B cell (primary cell): ENCODE data around the gene IGHMBP2. TPM values are rescaled to one million over a fixed set of nuclear protein-coding genes. Genes with fewer than 3 reads are reported as not detected.

Experiments used
- ATAC-seq: fragments of 200-7000 bp; cut with Tn5 transposase; one replicate; pipeline ENCODE4 v1.10.0; 2021; ENCODE audit warnings: low read depth, mild to moderate bottlenecking, moderate number of reproducible peaks, moderate library complexity
- CTCF ChIA-PET: fragments of 350-600 bp; sonication (Branson Sonifier 250); formaldehyde crosslinking; loops from one replicate; lab custom pipeline; 2021; ENCODE audit warnings: antibody characterized with exemption, inconsistent platforms; lab: Charles Lee
- POLR2A ChIA-PET: fragments of 350-600 bp; sonication (Branson Sonifier 250); formaldehyde crosslinking; loops from one replicate; lab custom pipeline; 2021; ENCODE audit warnings: antibody characterized with exemption; lab: Charles Lee
- DNase-seq: peaks from one replicate; pipeline ENCODE4 v3.0.0; 2013
- H2AFZ ChIP-seq: 2 replicates; pipeline ENCODE4 v1.6.1; 2012; ENCODE audit warnings: mild to moderate bottlenecking, low read depth, low read length; ENCODE audit not compliant: insufficient read depth, poor library complexity, severe bottlenecking
- H3K27ac ChIP-seq, 2 donors: 1 replicate in 1 of 2; 2 replicates in 1 of 2; pipeline ENCODE4 v1.5.1; 2012 to 2013; ENCODE audit warnings: low read length in 2 of 2, mild to moderate bottlenecking in 2 of 2, moderate library complexity in 1 of 2
- H3K27me3 ChIP-seq, 4 experiments: fragments of 200-600 bp in 1 of 4; sonication (generic) in 1 of 4; replicated peaks in 1 of 4; 1 replicate in 2 of 4; 2 replicates in 2 of 4; pipeline versions ENCODE4 v1.6.1 to v1.7.0; 2013 to 2016; ENCODE audit warnings: low read length in 3 of 4, mild to moderate bottlenecking in 2 of 4, mixed read lengths in 1 of 4, moderate library complexity in 1 of 4; ENCODE audit not compliant: insufficient read depth in 4 of 4, control insufficient read depth in 3 of 4; ENCODE audit errors: control extremely low read depth in 1 of 4
- H3K36me3 ChIP-seq, 2 experiments: replicated peaks in 1 of 2; 1 replicate in 1 of 2; 2 replicates in 1 of 2; pipeline versions ENCODE4 v1.6.1 to v1.7.1; 2013; ENCODE audit warnings: low read length in 1 of 2; ENCODE audit not compliant: insufficient read depth in 2 of 2, control insufficient read depth in 1 of 2; ENCODE audit errors: control extremely low read depth in 1 of 2, extremely low read depth in 1 of 2
- H3K4me1 ChIP-seq, 2 donors: fragments of 200-600 bp in 1 of 2; sonication (generic) in 1 of 2; 1 replicate in 1 of 2; 2 replicates in 1 of 2; pipeline versions ENCODE4 v1.5.1 to v1.6.1; 2013 to 2017; ENCODE audit warnings: low read length in 2 of 2; ENCODE audit not compliant: control insufficient read depth in 2 of 2, insufficient read depth in 2 of 2
- H3K4me2 ChIP-seq: replicated peaks from 2 replicates; pipeline ENCODE3; 2012; ENCODE audit warnings: mild to moderate bottlenecking, low read depth, low read length; ENCODE audit not compliant: poor library complexity, severe bottlenecking
- H3K4me3 ChIP-seq, 5 experiments: fragments of 200-600 bp in 1 of 5; sonication (generic) in 1 of 5; 1 replicate in 3 of 5; 2 replicates in 2 of 5; pipeline versions ENCODE4 v1.5.1 to v1.7.0; 2011 to 2016; ENCODE audit warnings: low read length in 4 of 5, mild to moderate bottlenecking in 4 of 5, low read depth in 2 of 5, control low read depth in 1 of 5, moderate library complexity in 1 of 5; ENCODE audit not compliant: insufficient read depth in 1 of 5; ENCODE audit errors: control extremely low read depth in 1 of 5, extremely low read depth in 1 of 5
- H3K79me2 ChIP-seq: fragments of 200-600 bp; sonication (generic); one replicate; pipeline ENCODE4 v1.6.0; 2016; ENCODE audit warnings: low read length; ENCODE audit not compliant: control insufficient read depth, insufficient read depth
- H3K9ac ChIP-seq: fragments of 200-600 bp; sonication (generic); 2 replicates; pipeline ENCODE4 v1.6.1; 2017; ENCODE audit warnings: mild to moderate bottlenecking, low read length, moderate library complexity
- H3K9me3 ChIP-seq, 3 donors: one replicate each; pipeline versions ENCODE4 v1.6.1 to v1.7.1; 2013; ENCODE audit warnings: low read length in 2 of 3; ENCODE audit not compliant: control insufficient read depth in 2 of 3, insufficient read depth in 1 of 3; ENCODE audit errors: control extremely low read depth in 1 of 3
- H4K20me1 ChIP-seq: 2 replicates; pipeline ENCODE4 v1.6.0; 2012; ENCODE audit warnings: mild to moderate bottlenecking, low read length; ENCODE audit not compliant: insufficient read depth, control insufficient read depth, poor library complexity, severe bottlenecking
- H3K27ac Mint-ChIP-seq: one replicate; pipeline ENCODE4 v1.8.0; 2021; ENCODE audit warnings: mixed read lengths
- H3K27me3 Mint-ChIP-seq: one replicate; pipeline ENCODE4 v1.8.0; 2021; ENCODE audit warnings: mixed read lengths
- H3K4me1 Mint-ChIP-seq: one replicate; pipeline ENCODE4 v1.8.0; 2021; ENCODE audit warnings: mixed read lengths
- H3K4me3 Mint-ChIP-seq: one replicate; pipeline ENCODE4 v1.8.0; 2021; ENCODE audit warnings: mixed read lengths
- H3K9me3 Mint-ChIP-seq: one replicate; pipeline ENCODE4 v1.8.0; 2022; ENCODE audit warnings: mixed read lengths; ENCODE audit not compliant: insufficient read depth
- EZH2 ChIP-seq: IDR thresholded peaks from 2 replicates; pipeline ENCODE4 v1.6.1; 2012; ENCODE audit warnings: borderline replicate concordance, low read depth, mild to moderate bottlenecking, moderate library complexity, low read length; ENCODE audit not compliant: insufficient read depth, poor library complexity, severe bottlenecking
- WGBS: methylation state at CpG from one replicate; pipeline ENCODE4 v1.1.5; 2013; ENCODE audit warnings: missing lambda C conversion rate; ENCODE audit not compliant: insufficient coverage; 5-methylcytosine and 5-hydroxymethylcytosine counted together
- intact Hi-C: fragments of 100-400 bp; cut with micrococcal nuclease; formaldehyde crosslinking; loops from one replicate; pipeline ENCODE4 v1.10.0; 2022
- polyA plus RNA-seq: library from polyadenylated mRNA; depleted of rRNA; stranded (reverse); fragments of >200 nt; gene quantifications from 2 replicates; pipeline ENCODE4 v1.2.3, GENCODE V29; 2012
- total RNA-seq, 2 donors: library from RNA; stranded (reverse); fragments of 120-200 nt in 1 of 2; gene quantifications; 1 replicate in 1 of 2; 2 replicates in 1 of 2; pipeline versions ENCODE4 v1.2.3 to v1.2.4, GENCODE V29; 2013 to 2022
- TF ChIP-seq, protein P1 (sequence below): fragments of 200-600 bp; IDR thresholded peaks from one replicate; pipeline ENCODE4 v1.8.0; 2022; ENCODE audit warnings: antibody characterized with exemption, mild to moderate bottlenecking

The IGHMBP2 gene
- total and polyA plus RNA-seq, 2 donors (not counting 1 experiment from before 2014, with no cell fraction given) = 41.4 to 42.9 TPM

- H3K9me3 ChIP-seq = no peaks in the 10 kb centered on the region
- ATAC-seq = no peak
- H3K36me3 ChIP-seq = peaks cover 0 to 52% of the 10 kb centered on the region in 2 experiments
- no peaks in the 10 kb centered on the region for H3K9me3 Mint-ChIP-seq
- no peak overlapping the region for H3K4me3 ChIP-seq
- no peak overlapping the region for H3K9ac ChIP-seq
- H3K4me2 ChIP-seq = no peak overlapping the region
- no peak overlapping the region for H3K4me3 Mint-ChIP-seq
- CTCF ChIA-PET = no interaction called here
- no peak for DNase-seq
- no peaks in the 10 kb centered on the region for H3K4me1 ChIP-seq
- 100% methylated on average over 3 of the region's 5 CpGs for WGBS
- no peaks in the 10 kb centered on the region for H3K27me3 Mint-ChIP-seq
- intact Hi-C loops = no loop called here
- no peak overlapping the region for H2AFZ ChIP-seq
- no peak overlapping the region for H3K27ac ChIP-seq
- no peaks in the 10 kb centered on the region for H4K20me1 ChIP-seq
- no peak overlapping the region for H3K27ac Mint-ChIP-seq
- no peaks in the 10 kb centered on the region for H3K27me3 ChIP-seq
- H3K4me1 Mint-ChIP-seq = no peaks in the 10 kb centered on the region
- TF ChIP-seq, protein P1, sequence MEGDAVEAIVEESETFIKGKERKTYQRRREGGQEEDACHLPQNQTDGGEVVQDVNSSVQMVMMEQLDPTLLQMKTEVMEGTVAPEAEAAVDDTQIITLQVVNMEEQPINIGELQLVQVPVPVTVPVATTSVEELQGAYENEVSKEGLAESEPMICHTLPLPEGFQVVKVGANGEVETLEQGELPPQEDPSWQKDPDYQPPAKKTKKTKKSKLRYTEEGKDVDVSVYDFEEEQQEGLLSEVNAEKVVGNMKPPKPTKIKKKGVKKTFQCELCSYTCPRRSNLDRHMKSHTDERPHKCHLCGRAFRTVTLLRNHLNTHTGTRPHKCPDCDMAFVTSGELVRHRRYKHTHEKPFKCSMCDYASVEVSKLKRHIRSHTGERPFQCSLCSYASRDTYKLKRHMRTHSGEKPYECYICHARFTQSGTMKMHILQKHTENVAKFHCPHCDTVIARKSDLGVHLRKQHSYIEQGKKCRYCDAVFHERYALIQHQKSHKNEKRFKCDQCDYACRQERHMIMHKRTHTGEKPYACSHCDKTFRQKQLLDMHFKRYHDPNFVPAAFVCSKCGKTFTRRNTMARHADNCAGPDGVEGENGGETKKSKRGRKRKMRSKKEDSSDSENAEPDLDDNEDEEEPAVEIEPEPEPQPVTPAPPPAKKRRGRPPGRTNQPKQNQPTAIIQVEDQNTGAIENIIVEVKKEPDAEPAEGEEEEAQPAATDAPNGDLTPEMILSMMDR = no peak
- no peak for TF ChIP-seq EZH2
- POLR2A ChIA-PET = no interaction called here
- no peaks in the 10 kb centered on the region for H3K79me2 ChIP-seq
Measured at GRCh38 chr11:68893282-68893681, 10.4 kb upstream of the IGHMBP2 start.

DNA sequence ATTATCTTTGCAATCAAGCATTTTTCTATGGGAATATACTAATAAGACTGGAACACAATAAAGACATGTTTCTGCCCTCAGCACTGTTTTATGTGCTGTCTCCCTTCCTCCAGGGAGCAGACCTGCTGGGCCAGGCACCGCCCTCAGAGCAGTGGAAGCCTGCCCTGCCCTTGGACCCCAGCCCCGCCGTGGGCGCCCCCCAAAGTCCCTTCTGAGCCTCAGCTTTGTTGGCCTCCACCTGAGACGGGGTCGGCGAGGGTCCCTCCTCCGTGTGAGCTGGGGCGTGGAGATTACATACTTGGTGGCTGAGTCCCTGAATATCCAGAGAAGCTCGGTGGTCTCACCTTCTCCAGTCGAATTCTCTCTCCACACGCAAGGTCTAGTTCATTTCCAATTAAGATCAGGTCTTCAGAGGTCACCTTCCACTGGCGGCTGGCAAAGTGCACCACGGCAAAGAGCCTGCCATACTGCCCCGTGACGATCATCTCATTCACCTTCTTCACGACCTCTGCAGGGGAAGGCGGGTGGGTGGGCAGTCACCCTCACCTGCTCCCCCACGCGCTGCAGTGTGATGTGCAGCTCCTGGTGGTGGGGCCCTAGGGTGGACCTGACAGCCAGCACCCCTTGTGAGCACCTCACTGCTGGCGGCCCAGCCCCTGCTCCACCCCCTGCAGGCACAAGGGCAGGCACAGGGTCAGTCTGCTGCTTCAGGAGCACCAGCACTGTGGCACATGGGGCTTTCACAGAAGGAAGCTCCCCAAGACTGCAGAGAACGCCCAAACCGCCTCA lies 7.3 kb upstream of the IGHMBP2 start:
- H3K27ac Mint-ChIP-seq = no peak overlapping the region
- H3K27ac ChIP-seq = no peak overlapping the region
- H3K9me3 Mint-ChIP-seq = no peaks in the 10 kb centered on the region
- no peak overlapping the region for H2AFZ ChIP-seq
- DNase-seq = no peak
- no peaks in the 10 kb centered on the region for H3K4me1 ChIP-seq
- peaks cover 0 to 48% of the 10 kb centered on the region in 2 experiments for H3K36me3 ChIP-seq
- H3K4me2 ChIP-seq = no peak overlapping the region
- ATAC-seq = no peak
- WGBS = 96% methylated on average over 23 of the region's 23 CpGs
- POLR2A ChIA-PET = no interaction called here
- H3K4me3 Mint-ChIP-seq = no peak overlapping the region
- H3K4me1 Mint-ChIP-seq = peaks cover 2% of the 10 kb centered on the region
- H3K9me3 ChIP-seq = no peaks in the 10 kb centered on the region
- no peak overlapping the region for H3K4me3 ChIP-seq
- intact Hi-C loops = no loop called here
- H3K27me3 Mint-ChIP-seq = no peaks in the 10 kb centered on the region
- peaks cover 9% of the 10 kb centered on the region for H3K79me2 ChIP-seq
- H3K9ac ChIP-seq = no peak overlapping the region
- no peak for TF ChIP-seq EZH2
- TF ChIP-seq, protein P1 = no peak
- CTCF ChIA-PET = no interaction called here
- H3K27me3 ChIP-seq = no peaks in the 10 kb centered on the region
- H4K20me1 ChIP-seq = peaks cover 9% of the 10 kb centered on the region
